WI38 (cell line): ENCODE measurements around the gene MMADHC.

Experiments used
- H3K4me3 ChIP-seq: 2 replicates; pipeline ENCODE4 v1.5.1; 2011; ENCODE audit warnings: low read depth, mild to moderate bottlenecking, control low read depth, low read length
- TF ChIP-seq, protein P1 (sequence below): IDR thresholded peaks from 2 replicates; pipeline ENCODE4 v1.5.1; 2012; ENCODE audit warnings: low read depth, mild to moderate bottlenecking, control low read depth, low read length

MMADHC gene

DNA sequence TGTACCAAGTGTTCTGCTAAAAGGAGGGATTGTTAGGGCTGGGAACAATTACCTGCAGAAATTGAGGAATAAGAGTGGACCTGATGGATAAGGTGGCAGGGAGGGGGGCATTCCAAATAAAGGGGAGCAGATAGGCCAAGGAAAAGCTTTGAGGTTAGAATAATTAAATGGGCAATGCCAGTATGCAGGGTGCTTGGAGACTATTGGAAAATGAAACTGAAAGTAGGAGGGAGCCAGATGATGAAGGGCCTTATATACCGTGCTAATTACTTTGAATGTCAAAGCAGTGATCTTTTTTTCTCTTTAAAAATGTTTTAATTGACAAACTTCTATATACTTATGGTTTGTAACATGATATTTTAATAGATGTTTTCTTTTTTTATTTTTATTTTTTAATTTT is 42.9 kb downstream of the MMADHC start:
- H3K4me3 ChIP-seq = peak overlapping the region; percentile 22; the same call in 1 of the 2 replicates
- TF ChIP-seq, protein P1, sequence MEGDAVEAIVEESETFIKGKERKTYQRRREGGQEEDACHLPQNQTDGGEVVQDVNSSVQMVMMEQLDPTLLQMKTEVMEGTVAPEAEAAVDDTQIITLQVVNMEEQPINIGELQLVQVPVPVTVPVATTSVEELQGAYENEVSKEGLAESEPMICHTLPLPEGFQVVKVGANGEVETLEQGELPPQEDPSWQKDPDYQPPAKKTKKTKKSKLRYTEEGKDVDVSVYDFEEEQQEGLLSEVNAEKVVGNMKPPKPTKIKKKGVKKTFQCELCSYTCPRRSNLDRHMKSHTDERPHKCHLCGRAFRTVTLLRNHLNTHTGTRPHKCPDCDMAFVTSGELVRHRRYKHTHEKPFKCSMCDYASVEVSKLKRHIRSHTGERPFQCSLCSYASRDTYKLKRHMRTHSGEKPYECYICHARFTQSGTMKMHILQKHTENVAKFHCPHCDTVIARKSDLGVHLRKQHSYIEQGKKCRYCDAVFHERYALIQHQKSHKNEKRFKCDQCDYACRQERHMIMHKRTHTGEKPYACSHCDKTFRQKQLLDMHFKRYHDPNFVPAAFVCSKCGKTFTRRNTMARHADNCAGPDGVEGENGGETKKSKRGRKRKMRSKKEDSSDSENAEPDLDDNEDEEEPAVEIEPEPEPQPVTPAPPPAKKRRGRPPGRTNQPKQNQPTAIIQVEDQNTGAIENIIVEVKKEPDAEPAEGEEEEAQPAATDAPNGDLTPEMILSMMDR = no peak

DNA sequence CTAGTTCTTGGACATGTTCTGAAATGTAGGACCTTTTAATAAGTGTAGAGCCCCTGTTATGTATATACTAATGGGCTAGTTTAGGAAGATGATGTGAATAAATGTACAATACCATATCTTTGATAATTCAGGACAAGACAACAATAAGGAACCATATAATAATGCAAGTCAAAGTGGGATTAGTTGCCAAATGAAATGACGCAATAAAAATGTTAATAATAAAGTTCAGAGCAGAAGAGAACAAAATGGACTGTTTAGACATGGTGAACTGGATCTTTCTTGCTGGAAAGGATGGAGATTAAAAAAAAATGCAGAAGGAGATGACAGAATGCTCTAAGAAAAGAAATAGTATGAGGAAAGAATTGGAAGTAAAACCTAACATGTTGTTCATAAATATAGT is 43.7 kb downstream of the MMADHC start:
- TF ChIP-seq, protein P1 = no peak

GRCh38 chr2:149540138-149540537 is 47.4 kb downstream of the MMADHC start:
- H3K4me3 ChIP-seq = no peak overlapping the region
- TF ChIP-seq, protein P1 = no peak

More for the DNA sequence above, 43.7 kb downstream of the MMADHC start:
- H3K4me3 ChIP-seq = no peak overlapping the region

DNA sequence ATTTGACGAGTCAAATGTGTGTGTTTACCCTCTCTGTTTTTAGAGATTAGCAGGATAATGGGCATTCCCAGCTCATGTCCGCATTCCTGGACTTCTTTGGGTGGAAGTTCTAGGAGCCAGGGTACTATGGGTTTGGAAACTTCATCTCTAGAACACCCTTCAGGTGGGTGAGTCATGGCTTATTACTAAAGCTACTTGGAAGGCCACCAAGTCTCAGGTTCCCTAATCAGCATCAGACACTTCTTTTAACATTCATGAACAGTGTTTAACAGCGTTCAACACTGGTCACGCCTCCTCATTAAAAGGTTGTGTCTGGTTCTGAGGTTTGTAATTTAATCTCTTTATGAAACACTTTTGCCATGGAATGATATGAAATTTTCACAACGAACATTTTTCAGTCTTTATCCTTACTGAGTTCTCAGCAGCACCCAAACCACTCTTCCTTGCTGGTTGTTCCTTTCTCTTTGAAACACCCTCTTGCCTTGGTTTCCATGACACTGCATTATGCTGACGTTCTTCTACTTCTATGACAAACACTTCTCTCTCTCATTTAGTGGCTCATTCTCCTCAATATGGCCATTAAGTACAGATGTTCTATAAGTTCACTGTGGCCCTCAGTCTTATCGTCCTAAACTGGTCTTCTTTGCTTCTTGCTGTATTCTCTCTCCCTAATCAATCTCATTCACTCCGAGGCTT is 49.3 kb downstream of the MMADHC start:
- TF ChIP-seq, protein P1 = no peak
- no peak overlapping the region for H3K4me3 ChIP-seq

DNA sequence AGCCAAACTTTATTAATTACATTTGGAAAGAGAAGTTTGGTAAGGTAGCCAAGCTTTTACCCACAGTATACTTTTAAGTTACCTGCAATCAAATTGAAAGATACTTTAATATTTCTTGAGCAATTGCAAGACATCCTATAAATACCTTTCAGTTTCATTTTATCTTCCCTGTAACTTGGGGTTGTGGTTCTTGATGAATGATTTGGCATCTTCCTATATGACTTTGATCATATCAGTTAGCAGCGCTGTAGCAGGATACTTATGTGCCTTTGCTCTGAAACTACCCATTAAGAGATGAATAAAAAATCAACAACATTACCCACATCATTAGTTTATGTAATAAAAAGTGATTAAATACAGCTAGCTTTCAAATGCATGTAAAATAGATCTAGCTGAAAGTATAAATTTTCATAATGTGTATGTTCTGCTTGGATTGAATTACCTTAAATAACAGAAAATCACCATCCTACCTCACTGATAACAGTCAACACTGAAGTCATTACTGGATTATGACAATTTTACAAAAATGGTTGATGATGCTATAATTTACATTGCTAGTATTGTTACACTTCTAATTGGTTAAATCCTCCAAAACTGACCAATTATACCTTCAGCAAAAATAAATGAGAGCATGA is 50.4 kb downstream of the MMADHC start:
- TF ChIP-seq, protein P1 = no peak
- no peak overlapping the region for H3K4me3 ChIP-seq

DNA sequence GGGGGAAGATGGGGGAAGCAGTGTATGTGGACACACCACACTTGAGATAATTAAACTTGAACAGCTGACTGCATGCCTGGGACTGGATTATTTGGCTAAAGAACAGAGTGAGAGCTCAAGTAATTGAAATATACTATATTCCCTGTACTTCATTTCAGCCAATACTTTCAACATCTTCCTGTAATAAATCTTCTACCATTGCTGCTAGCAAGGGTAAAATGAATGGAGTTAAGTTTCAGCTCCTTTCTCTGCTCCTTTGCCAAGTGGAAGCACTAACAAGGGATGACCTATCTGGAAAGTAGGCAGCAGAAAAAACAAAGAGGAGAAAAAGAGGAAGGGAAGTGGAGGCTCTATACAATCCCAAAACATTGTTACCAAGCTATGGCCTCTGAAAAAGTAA is 50.9 kb downstream of the MMADHC start:
- H3K4me3 ChIP-seq = no peak overlapping the region
- TF ChIP-seq, protein P1 = no peak

DNA sequence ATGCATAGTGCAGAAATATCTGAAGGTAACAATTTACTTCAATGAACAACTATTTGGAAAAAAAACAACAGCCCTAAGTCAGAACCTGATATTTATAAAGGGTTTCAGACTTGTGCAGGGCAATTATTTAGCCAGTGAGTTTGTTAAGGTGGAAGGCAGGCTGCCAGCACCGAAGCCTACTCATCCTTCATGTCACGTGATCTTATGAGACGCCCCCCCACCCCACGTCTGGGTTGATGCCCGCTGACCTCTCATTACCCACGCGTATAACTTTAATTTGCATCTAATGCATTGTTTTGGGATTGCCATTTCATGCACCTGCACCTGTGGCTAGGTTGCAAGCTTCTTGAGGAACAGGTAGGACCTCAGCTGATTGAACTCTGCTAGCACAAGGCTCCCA is 52.9 kb downstream of the MMADHC start:
- TF ChIP-seq, protein P1 = no peak
- H3K4me3 ChIP-seq = no peak overlapping the region
